Activated T-helper 2 cell treated with anti-CD3 and anti-CD28 coated beads, Interferon-gamma antibody, Interleukin-2, Interleukin-4, amounts not matched to agents 10 μg/mL and 5 μg/mL and 100 μg/mL, durations not matched to agents 14 hours and 24 hours and 36 hours (primary cell): Measurements from ENCODE around the gene MRPL23. TPM values are rescaled to one million over a fixed set of nuclear protein-coding genes. Genes with fewer than 3 reads are reported as not detected.

ENCODE experiments used
- DNase-seq: peaks from one replicate; pipeline ENCODE4 v3.0.0; 2021; ENCODE audit warnings: low spot score
- H3K27ac Mint-ChIP-seq: one replicate; pipeline ENCODE4 v1.8.0; 2021; ENCODE audit warnings: mixed read lengths
- H3K27me3 Mint-ChIP-seq: one replicate; pipeline ENCODE4 v1.8.0; 2021; ENCODE audit warnings: low read depth, mixed read lengths
- H3K36me3 Mint-ChIP-seq: one replicate; pipeline ENCODE4 v1.8.0; 2021; ENCODE audit warnings: low read depth, mixed read lengths
- H3K4me1 Mint-ChIP-seq: one replicate; pipeline ENCODE4 v1.8.0; 2021; ENCODE audit warnings: low read depth, mixed read lengths
- H3K4me3 Mint-ChIP-seq: one replicate; pipeline ENCODE4 v1.8.0; 2021; ENCODE audit warnings: low read depth, mild to moderate bottlenecking, moderate library complexity, mixed read lengths
- H3K9me3 Mint-ChIP-seq: one replicate; pipeline ENCODE4 v1.8.0; 2021; ENCODE audit warnings: mixed read lengths
- intact Hi-C: fragments of 100-400 bp; cut with micrococcal nuclease; formaldehyde crosslinking; loops from one replicate; pipeline ENCODE4 v1.15.1; 2023
- total RNA-seq: library from RNA; stranded (reverse); gene quantifications from 2 replicates; pipeline ENCODE4 v1.2.3, GENCODE V29; 2022

The MRPL23 gene
- total RNA-seq, 1 donor from 2014 or later, result 72.2 TPM

- Mint-ChIP-seq H3K36me3 (no peaks in the 10 kb centered on the region), H3K27me3 (no peaks in the 10 kb centered on the region), H3K9me3 (no peaks in the 10 kb centered on the region), H3K27ac (no peak overlapping the region), H3K4me3 (no peak overlapping the region), H3K4me1 (no peaks in the 10 kb centered on the region)
- no peak for DNase-seq
- intact Hi-C loops, result no loop called here
Observed at GRCh38 chr11:1987024-1987423, 39.9 kb downstream of the MRPL23 start.

- Mint-ChIP-seq H3K4me3 (no peak overlapping the region), H3K36me3 (no peaks in the 10 kb centered on the region), H3K27ac (no peak overlapping the region), H3K4me1 (no peaks in the 10 kb centered on the region), H3K27me3 (no peaks in the 10 kb centered on the region), H3K9me3 (no peaks in the 10 kb centered on the region)
- DNase-seq, result no peak
- intact Hi-C loops, result no loop called here
Observed at GRCh38 chr11:1988174-1988573, 41.0 kb downstream of the MRPL23 start.

GRCh38 chr11:1988667-1989317 lies 41.7 kb downstream of the MRPL23 start:
- H3K27me3 Mint-ChIP-seq, result no peaks in the 10 kb centered on the region
- intact Hi-C loops, result no loop called here
- no peak overlapping the region for H3K4me3 Mint-ChIP-seq
- no peaks in the 10 kb centered on the region for H3K36me3 Mint-ChIP-seq
- no peak for DNase-seq
- H3K27ac Mint-ChIP-seq, result no peak overlapping the region
- no peaks in the 10 kb centered on the region for H3K4me1 Mint-ChIP-seq
- H3K9me3 Mint-ChIP-seq, result no peaks in the 10 kb centered on the region

GRCh38 chr11:1989953-1990352 lies 42.8 kb downstream of the MRPL23 start:
- Mint-ChIP-seq H3K36me3 (no peaks in the 10 kb centered on the region), H3K27me3 (no peaks in the 10 kb centered on the region), H3K9me3 (no peaks in the 10 kb centered on the region), H3K27ac (no peak overlapping the region), H3K4me1 (no peaks in the 10 kb centered on the region), H3K4me3 (no peak overlapping the region)
- intact Hi-C loops, result no loop called here
- DNase-seq, result no peak

- Mint-ChIP-seq H3K27me3 (no peaks in the 10 kb centered on the region), H3K9me3 (no peaks in the 10 kb centered on the region), H3K4me1 (no peaks in the 10 kb centered on the region), H3K36me3 (no peaks in the 10 kb centered on the region), H3K27ac (no peak overlapping the region), H3K4me3 (no peak overlapping the region)
- DNase-seq, result no peak
- intact Hi-C loops, result no loop called here
Observed at GRCh38 chr11:1990872-1991578, 43.9 kb downstream of the MRPL23 start.

- no peak for DNase-seq
- no peaks in the 10 kb centered on the region for H3K4me1 Mint-ChIP-seq
- intact Hi-C loops, result no loop called here
- H3K27ac Mint-ChIP-seq, result no peak overlapping the region
- H3K9me3 Mint-ChIP-seq, result no peaks in the 10 kb centered on the region
- H3K27me3 Mint-ChIP-seq, result no peaks in the 10 kb centered on the region
- H3K36me3 Mint-ChIP-seq, result no peaks in the 10 kb centered on the region
- no peak overlapping the region for H3K4me3 Mint-ChIP-seq
Observed at GRCh38 chr11:1992111-1992510, 45.0 kb downstream of the MRPL23 start.

- H3K27me3 Mint-ChIP-seq, result no peaks in the 10 kb centered on the region
- no peak overlapping the region for H3K27ac Mint-ChIP-seq
- no peaks in the 10 kb centered on the region for H3K4me1 Mint-ChIP-seq
- H3K4me3 Mint-ChIP-seq, result no peak overlapping the region
- DNase-seq, result no peak
- H3K9me3 Mint-ChIP-seq, result no peaks in the 10 kb centered on the region
- intact Hi-C loops, result no loop called here
- no peaks in the 10 kb centered on the region for H3K36me3 Mint-ChIP-seq
Observed at GRCh38 chr11:1994121-1994520, 47.0 kb downstream of the MRPL23 start.

GRCh38 chr11:1997755-1998154 lies 50.6 kb downstream of the MRPL23 start, which contains the start of gene H19:
H19 (minus strand) TSS chr11:1997842.
- DNase-seq, result no peak
- no peaks in the 10 kb centered on the region for H3K27me3 Mint-ChIP-seq
- intact Hi-C loops, result no loop called here
- no peaks in the 10 kb centered on the region for H3K9me3 Mint-ChIP-seq
- no peaks in the 10 kb centered on the region for H3K36me3 Mint-ChIP-seq
- no peaks in the 10 kb centered on the region for H3K4me1 Mint-ChIP-seq
- no peak within 1 kb of the TSS for H3K4me3 Mint-ChIP-seq
- H3K27ac Mint-ChIP-seq, result no peak within 1 kb of the TSS

GRCh38 chr11:1998290-1998689 lies 51.2 kb downstream of the MRPL23 start:
- no peaks in the 10 kb centered on the region for H3K4me1 Mint-ChIP-seq
- no peak overlapping the region for H3K27ac Mint-ChIP-seq
- no peaks in the 10 kb centered on the region for H3K27me3 Mint-ChIP-seq
- no peaks in the 10 kb centered on the region for H3K36me3 Mint-ChIP-seq
- no peaks in the 10 kb centered on the region for H3K9me3 Mint-ChIP-seq
- no peak overlapping the region for H3K4me3 Mint-ChIP-seq
- intact Hi-C loops, result no loop called here
- DNase-seq, result no peak

GRCh38 chr11:1998861-1999260 lies 51.7 kb downstream of the MRPL23 start:
- no peak overlapping the region for H3K27ac Mint-ChIP-seq
- H3K27me3 Mint-ChIP-seq, result no peaks in the 10 kb centered on the region
- no peak overlapping the region for H3K4me3 Mint-ChIP-seq
- H3K36me3 Mint-ChIP-seq, result no peaks in the 10 kb centered on the region
- DNase-seq, result no peak
- H3K4me1 Mint-ChIP-seq, result no peaks in the 10 kb centered on the region
- intact Hi-C loops, result no loop called here
- H3K9me3 Mint-ChIP-seq, result no peaks in the 10 kb centered on the region

- no peak overlapping the region for H3K4me3 Mint-ChIP-seq
- no peaks in the 10 kb centered on the region for H3K9me3 Mint-ChIP-seq
- H3K27me3 Mint-ChIP-seq, result no peaks in the 10 kb centered on the region
- H3K4me1 Mint-ChIP-seq, result no peaks in the 10 kb centered on the region
- H3K27ac Mint-ChIP-seq, result no peak overlapping the region
- no peaks in the 10 kb centered on the region for H3K36me3 Mint-ChIP-seq
- intact Hi-C loops, result no loop called here
- no peak for DNase-seq
Observed at GRCh38 chr11:2002042-2002776, 55.1 kb downstream of the MRPL23 start.

- Mint-ChIP-seq H3K27me3 (no peaks in the 10 kb centered on the region), H3K4me3 (no peak overlapping the region), H3K36me3 (no peaks in the 10 kb centered on the region), H3K4me1 (no peaks in the 10 kb centered on the region), H3K9me3 (no peaks in the 10 kb centered on the region), H3K27ac (no peak overlapping the region)
- DNase-seq, result no peak
- intact Hi-C loops, result no loop called here
Observed at GRCh38 chr11:2002807-2003206, 55.7 kb downstream of the MRPL23 start.

GRCh38 chr11:2004466-2004865 lies 57.3 kb downstream of the MRPL23 start:
- no peaks in the 10 kb centered on the region for H3K4me1 Mint-ChIP-seq
- H3K9me3 Mint-ChIP-seq, result no peaks in the 10 kb centered on the region
- intact Hi-C loops, result no loop called here
- no peaks in the 10 kb centered on the region for H3K27me3 Mint-ChIP-seq
- DNase-seq, result no peak
- no peak overlapping the region for H3K27ac Mint-ChIP-seq
- H3K36me3 Mint-ChIP-seq, result no peaks in the 10 kb centered on the region
- no peak overlapping the region for H3K4me3 Mint-ChIP-seq
